RWPE1 (cell line): ENCODE measurements around the gene PRMT1.
A peak's percentile ranks its signal among the peaks of the same experiment; 100 is the strongest.

Source experiments
- CTCF ChIA-PET: fragments of 350-600 bp; sonication (Branson Sonifier 250); formaldehyde crosslinking; extraction: SDS; loops from one replicate; lab custom pipeline; 2021; lab: Yijun Ruan, JAX
- POLR2A ChIA-PET: fragments of 400-600 bp; formaldehyde crosslinking; extraction: SDS; loops from one replicate; lab custom pipeline; 2020; ENCODE audit warnings: antibody characterized with exemption; ENCODE audit not compliant: low non-redundant PET; lab: Yijun Ruan, JAX
- DNase-seq: peaks from one replicate; pipeline ENCODE4 v3.0.0; 2012; ENCODE audit warnings: low spot score
- H3K27ac ChIP-seq: fragments of 450-650 bp; 2 replicates; pipeline ENCODE4 v1.5.1; 2017
- CTCF ChIP-seq: fragments of 450-650 bp; conservative IDR thresholded peaks from 2 replicates; pipeline ENCODE4 v1.5.1; 2017; ENCODE audit warnings: low read depth, mild to moderate bottlenecking

The PRMT1 gene

GRCh38 chr19:49660338-49660961, 16.6 kb upstream of the PRMT1 start:
- no peak for DNase-seq
- H3K27ac ChIP-seq: peak overlapping the region; percentile 97
- CTCF ChIA-PET: no interaction called here
- TF ChIP-seq CTCF: no peak
- POLR2A ChIA-PET: no interaction called here

DNA sequence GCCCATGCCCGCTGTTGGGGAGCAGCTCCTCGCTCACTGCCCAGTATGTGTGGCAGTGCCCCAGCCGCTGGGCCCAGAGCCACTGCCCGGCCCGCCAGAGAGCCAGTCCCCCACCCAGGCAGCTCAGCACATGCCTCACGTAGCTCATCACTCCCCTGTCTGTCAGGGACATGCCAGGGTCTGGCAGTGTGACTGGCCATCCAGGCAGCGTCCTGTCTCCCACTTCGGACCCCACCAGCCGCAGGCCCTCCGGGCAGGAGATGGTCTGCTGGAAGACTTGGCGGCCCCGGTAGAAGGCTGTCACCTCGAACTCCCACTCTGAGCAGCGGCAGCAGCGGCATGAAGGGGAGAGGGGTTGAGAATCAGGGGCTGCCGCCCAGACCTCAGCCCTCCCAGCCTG, 15.1 kb upstream of the PRMT1 start:
- POLR2A ChIA-PET: no interaction called here
- CTCF ChIA-PET: interaction anchor here (0.6 kb wide), 2 partner anchors 19 to 89 kb away, joined by 3 to 5 read pairs; no protein-coding TSS in a partner anchor
- no peak for DNase-seq
- H3K27ac ChIP-seq: peak overlapping the region; percentile 97
- TF ChIP-seq CTCF: no peak

- peak overlapping the region; percentile 97 for H3K27ac ChIP-seq
- DNase-seq: no peak
- TF ChIP-seq CTCF: no peak
- ChIA-PET POLR2A (no interaction called here), CTCF (no interaction called here)
These were observed 13.8 kb upstream of the PRMT1 start for GRCh38 chr19:49663224-49663623.

- peak overlapping the region; percentile 97 for H3K27ac ChIP-seq
- TF ChIP-seq CTCF: no peak
- CTCF ChIA-PET: interaction anchor here (1.0 kb wide), 1 partner anchor 16 kb away, joined by 3 read pairs; no protein-coding TSS in a partner anchor
- peak; percentile 95 for DNase-seq
- POLR2A ChIA-PET: interaction anchor here (0.5 to 1.0 kb wide), 4 partner anchors 9 to 91 kb away, joined by 3 to 11 read pairs (median 4); partner anchors contain the start of gene SCAF1
These were observed 12.7 kb upstream of the PRMT1 start for GRCh38 chr19:49664171-49665035.

DNA sequence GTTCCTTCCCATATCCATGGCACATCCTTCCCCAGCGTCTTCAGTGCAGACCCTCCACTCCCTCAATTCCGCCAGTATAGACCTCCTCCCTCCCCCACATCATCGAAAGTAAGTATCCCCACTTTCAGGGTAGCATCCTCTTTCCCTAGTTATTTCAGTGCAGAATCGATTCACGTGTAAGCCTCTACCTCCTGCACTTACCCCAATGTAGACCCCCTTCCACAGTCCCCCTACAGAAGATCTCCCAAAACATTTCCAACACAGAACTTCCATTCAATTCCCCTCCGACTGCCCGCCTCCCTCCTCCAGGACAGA, 12.1 kb upstream of the PRMT1 start:
- TF ChIP-seq CTCF: no peak
- POLR2A ChIA-PET: interaction anchor here (0.5 to 1.0 kb wide), 3 partner anchors 9 to 92 kb away, joined by 3 to 11 read pairs (median 5); no protein-coding TSS in a partner anchor

GRCh38 chr19:49665351-49666119, 11.5 kb upstream of the PRMT1 start, which contains the start of the genes BCL2L12 and IRF3:
BCL2L12 (plus strand) TSS chr19:49665933; CDS start chr19:49666693, 760 bp downstream.
IRF3 (minus strand) TSS chr19:49665857; CDS start chr19:49664838, 1,019 bp downstream.
- POLR2A ChIA-PET: interaction anchor here (0.5 kb wide), 1 partner anchor 92 kb away, joined by 11 read pairs; no protein-coding TSS in a partner anchor
- peak; percentile 97 for DNase-seq
- peak within 1 kb of the TSS; percentile 97 for H3K27ac ChIP-seq
- CTCF ChIA-PET: interaction anchor here (0.7 kb wide), 1 partner anchor 95 kb away, joined by 3 read pairs; no protein-coding TSS in a partner anchor
- no peak for TF ChIP-seq CTCF

More for the DNA sequence above, 12.1 kb upstream of the PRMT1 start:
- peak overlapping the region; percentile 97 for H3K27ac ChIP-seq
- CTCF ChIA-PET: no interaction called here
- DNase-seq: no peak
